Measurements from ENCODE around the gene DDX10.

Gene DDX10

GRCh38 chr11:108664730-108665525, at the start of gene DDX10:
TSS of gene DDX10 (plus strand) at chr11:108665069. CDS start at chr11:108665154, 85 bp downstream.
- peak within 1 kb of the TSS; percentile 96 for H3K4me3 ChIP-seq (ENCODE audit: low read depth, low read length)
- TF ChIP-seq, protein P1, sequence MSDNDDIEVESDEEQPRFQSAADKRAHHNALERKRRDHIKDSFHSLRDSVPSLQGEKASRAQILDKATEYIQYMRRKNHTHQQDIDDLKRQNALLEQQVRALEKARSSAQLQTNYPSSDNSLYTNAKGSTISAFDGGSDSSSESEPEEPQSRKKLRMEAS (IDR thresholded peaks at IDR 0.05; ENCODE audit: low read depth, low read length) = peak; percentile 90
- TF ChIP-seq POLR2A (IDR thresholded peaks at IDR 0.05; ENCODE audit: extremely low read depth, insufficient read length) (peak; percentile 74), MYC (IDR thresholded peaks at IDR 0.05; ENCODE audit: low read depth, low read length) (peak; percentile 87; the same call in 1 of the 2 replicates)
- TF ChIP-seq, protein P2, sequence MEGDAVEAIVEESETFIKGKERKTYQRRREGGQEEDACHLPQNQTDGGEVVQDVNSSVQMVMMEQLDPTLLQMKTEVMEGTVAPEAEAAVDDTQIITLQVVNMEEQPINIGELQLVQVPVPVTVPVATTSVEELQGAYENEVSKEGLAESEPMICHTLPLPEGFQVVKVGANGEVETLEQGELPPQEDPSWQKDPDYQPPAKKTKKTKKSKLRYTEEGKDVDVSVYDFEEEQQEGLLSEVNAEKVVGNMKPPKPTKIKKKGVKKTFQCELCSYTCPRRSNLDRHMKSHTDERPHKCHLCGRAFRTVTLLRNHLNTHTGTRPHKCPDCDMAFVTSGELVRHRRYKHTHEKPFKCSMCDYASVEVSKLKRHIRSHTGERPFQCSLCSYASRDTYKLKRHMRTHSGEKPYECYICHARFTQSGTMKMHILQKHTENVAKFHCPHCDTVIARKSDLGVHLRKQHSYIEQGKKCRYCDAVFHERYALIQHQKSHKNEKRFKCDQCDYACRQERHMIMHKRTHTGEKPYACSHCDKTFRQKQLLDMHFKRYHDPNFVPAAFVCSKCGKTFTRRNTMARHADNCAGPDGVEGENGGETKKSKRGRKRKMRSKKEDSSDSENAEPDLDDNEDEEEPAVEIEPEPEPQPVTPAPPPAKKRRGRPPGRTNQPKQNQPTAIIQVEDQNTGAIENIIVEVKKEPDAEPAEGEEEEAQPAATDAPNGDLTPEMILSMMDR (IDR thresholded peaks at IDR 0.05; ENCODE audit: low read depth, low read length) = no peak

GRCh38 chr11:108616549-108616948, 48.3 kb upstream of the DDX10 start:
- no peak for DNase-seq (ENCODE audit: low read depth)
- H3K4me3 ChIP-seq (ENCODE audit: low read depth, low read length) = no peak overlapping the region
- no peak for TF ChIP-seq POLR2A (IDR thresholded peaks at IDR 0.05; ENCODE audit: extremely low read depth, insufficient read length)
- TF ChIP-seq MYC (IDR thresholded peaks at IDR 0.05; ENCODE audit: low read depth, low read length) = no peak
- TF ChIP-seq, protein P2 (IDR thresholded peaks at IDR 0.05; ENCODE audit: low read depth, low read length) = no peak
- TF ChIP-seq, protein P1 (IDR thresholded peaks at IDR 0.05; ENCODE audit: low read depth, low read length) = no peak

More at GRCh38 chr11:108664730-108665525, at the start of gene DDX10:
- peak; percentile 98 for DNase-seq (ENCODE audit: low read depth)

GRCh38 chr11:108617055-108617454, 47.8 kb upstream of the DDX10 start:
- H3K4me3 ChIP-seq (ENCODE audit: low read depth, low read length) = no peak overlapping the region
- DNase-seq (ENCODE audit: low read depth) = no peak
- TF ChIP-seq, protein P2 (IDR thresholded peaks at IDR 0.05; ENCODE audit: low read depth, low read length) = no peak
- TF ChIP-seq, protein P1 (IDR thresholded peaks at IDR 0.05; ENCODE audit: low read depth, low read length) = no peak
- TF ChIP-seq MYC (IDR thresholded peaks at IDR 0.05; ENCODE audit: low read depth, low read length) (no peak), POLR2A (IDR thresholded peaks at IDR 0.05; ENCODE audit: extremely low read depth, insufficient read length) (no peak)

DNA sequence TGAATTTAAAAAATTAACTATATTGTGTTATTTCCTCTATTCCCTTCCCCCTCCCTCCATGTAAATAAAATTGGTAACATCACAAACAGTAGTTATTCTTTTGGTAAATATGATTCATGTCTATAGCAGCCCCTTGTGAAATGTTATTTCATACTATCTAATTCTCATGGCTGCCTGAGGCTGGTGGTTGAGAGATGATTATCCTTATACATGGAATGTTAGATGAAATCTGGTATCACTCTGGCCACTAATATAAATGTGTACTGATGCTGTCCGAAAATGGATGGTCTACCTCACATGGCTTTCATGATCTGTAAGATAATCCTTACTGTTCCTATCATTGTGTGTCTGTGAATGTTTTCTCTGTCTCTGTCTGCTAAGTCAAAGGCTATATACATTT, 46.3 kb upstream of the DDX10 start:
- TF ChIP-seq MYC (IDR thresholded peaks at IDR 0.05; ENCODE audit: low read depth, low read length) (no peak), POLR2A (IDR thresholded peaks at IDR 0.05; ENCODE audit: extremely low read depth, insufficient read length) (no peak)
- TF ChIP-seq, protein P2 (IDR thresholded peaks at IDR 0.05; ENCODE audit: low read depth, low read length) = no peak
- TF ChIP-seq, protein P1 (IDR thresholded peaks at IDR 0.05; ENCODE audit: low read depth, low read length) = no peak
- no peak overlapping the region for H3K4me3 ChIP-seq (ENCODE audit: low read depth, low read length)
- DNase-seq (ENCODE audit: low read depth) = no peak

DNA sequence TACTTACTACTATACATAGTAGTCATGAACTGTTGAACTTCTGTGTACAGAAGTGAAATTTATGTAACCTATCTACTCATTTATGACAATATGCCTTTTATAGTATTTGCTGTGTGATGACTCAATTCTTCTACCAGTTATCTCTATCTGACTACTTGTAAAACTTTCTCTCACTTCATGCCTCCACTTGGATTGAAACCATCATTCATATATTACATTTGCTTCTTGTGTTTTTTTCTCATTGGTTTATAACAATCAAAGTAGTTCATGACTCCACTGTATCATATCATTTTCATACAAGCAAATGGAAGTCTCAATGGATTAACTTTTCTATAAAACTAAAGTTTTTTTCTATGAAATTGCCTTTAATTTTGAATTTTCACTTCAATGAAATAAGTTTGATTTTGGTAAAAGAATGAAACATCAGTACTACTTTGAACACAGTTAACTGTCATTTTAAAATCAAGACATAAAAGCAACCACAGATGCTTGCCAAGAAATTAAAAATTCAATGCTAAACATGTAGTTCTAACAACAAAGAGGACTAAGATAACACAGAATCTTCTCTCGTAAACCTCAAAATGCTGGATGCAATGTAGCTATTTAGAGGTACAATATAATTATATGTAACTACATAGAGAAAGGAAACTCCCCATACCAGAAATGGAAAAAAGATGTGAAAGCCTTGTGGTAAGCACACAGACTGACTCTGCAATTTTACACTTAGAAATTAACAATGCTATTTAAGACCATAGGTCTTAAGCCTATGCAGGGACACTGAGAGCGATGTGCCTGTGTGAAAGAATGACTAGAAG, 43.7 kb upstream of the DDX10 start:
- no peak for TF ChIP-seq MYC (IDR thresholded peaks at IDR 0.05; ENCODE audit: low read depth, low read length)
- TF ChIP-seq, protein P1 (IDR thresholded peaks at IDR 0.05; ENCODE audit: low read depth, low read length) = no peak
- TF ChIP-seq POLR2A (IDR thresholded peaks at IDR 0.05; ENCODE audit: extremely low read depth, insufficient read length) = no peak
- TF ChIP-seq, protein P2 (IDR thresholded peaks at IDR 0.05; ENCODE audit: low read depth, low read length) = no peak
- no peak overlapping the region for H3K4me3 ChIP-seq (ENCODE audit: low read depth, low read length)
- no peak for DNase-seq (ENCODE audit: low read depth)

Data from NB4 (cell line).